22Rv1 (cell line): ENCODE results near the gene MAST2.

ENCODE experiments used
- CTCF ChIP-seq: fragments of 450-650 bp; IDR thresholded peaks from 2 replicates; pipeline ENCODE4 v1.5.1; 2017; ENCODE audit warnings: mild to moderate bottlenecking
- ZFX ChIP-seq: fragments of 450-650 bp; IDR thresholded peaks from 2 replicates; pipeline ENCODE4 v1.6.1; 2017; ENCODE audit warnings: antibody characterized with exemption, borderline replicate concordance

DNA sequence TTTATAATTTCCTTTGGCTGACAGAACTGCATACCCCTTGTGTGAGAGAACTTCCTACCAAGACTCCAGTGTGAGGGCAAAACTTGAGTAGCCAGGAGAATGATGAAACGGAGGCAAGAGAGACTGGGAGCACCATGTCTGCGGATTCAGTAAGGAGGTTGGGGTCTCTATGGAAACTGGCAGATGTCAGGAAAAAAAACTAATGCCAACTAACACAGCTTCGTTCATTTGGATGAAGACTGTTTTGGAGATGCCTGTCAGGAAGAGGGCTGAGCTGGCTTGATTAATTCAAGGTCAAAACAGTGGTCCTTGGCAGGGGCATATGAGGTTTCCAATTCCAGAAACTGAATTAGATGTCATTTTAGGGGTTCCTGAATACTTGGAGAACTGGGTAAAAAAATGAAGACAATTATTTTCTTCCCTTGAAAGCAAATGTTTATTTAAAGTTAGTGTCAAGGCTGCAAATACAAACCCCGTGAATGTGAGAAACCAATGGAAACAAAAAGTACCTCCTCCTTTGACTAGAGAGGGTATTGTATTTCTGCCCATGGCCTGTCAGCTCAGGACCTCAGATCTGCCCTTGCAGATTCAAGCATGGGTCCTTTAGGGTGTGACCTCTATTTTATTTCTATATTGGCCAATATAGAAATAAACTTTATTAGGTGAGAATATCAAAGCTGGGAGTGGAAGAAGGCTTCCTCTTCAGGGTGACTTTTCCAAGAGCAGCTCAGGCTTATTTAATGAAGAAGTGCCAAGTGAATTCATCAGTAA is 110.5 kb downstream of the MAST2 start:
- no peak for TF ChIP-seq CTCF
- no peak for TF ChIP-seq ZFX
